Measurements from ENCODE around the gene YIPF6. TPM values are rescaled to one million over a fixed set of nuclear protein-coding genes. Genes with fewer than 3 reads are reported as not detected.

Gene YIPF6
- total and polyA plus RNA-seq, 2 of the 13 experiments (the other 11 are each of a cell fraction or from before 2014, with no cell fraction given), result 37.8 to 43.6 TPM

DNA sequence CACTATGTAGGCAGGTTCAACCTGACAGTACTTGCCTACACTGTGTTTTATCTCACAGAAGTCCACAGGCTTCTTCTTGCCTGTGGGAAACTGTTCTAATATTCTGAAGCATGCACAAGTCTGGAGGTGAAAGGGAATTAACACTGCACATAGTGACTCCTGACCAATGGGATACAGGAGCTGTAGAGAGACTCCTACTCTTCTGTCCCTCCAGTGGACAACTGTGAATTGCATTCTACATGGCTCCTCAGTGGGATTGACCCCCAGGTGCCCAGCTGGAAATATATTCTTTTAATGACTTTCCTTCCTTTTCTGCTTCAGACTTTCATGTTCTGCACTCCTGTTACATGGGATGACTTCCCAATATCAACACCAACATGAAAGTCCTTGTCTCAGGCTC is 8.2 kb upstream of the YIPF6 start (continued):
- TF ChIP-seq, protein P1, sequence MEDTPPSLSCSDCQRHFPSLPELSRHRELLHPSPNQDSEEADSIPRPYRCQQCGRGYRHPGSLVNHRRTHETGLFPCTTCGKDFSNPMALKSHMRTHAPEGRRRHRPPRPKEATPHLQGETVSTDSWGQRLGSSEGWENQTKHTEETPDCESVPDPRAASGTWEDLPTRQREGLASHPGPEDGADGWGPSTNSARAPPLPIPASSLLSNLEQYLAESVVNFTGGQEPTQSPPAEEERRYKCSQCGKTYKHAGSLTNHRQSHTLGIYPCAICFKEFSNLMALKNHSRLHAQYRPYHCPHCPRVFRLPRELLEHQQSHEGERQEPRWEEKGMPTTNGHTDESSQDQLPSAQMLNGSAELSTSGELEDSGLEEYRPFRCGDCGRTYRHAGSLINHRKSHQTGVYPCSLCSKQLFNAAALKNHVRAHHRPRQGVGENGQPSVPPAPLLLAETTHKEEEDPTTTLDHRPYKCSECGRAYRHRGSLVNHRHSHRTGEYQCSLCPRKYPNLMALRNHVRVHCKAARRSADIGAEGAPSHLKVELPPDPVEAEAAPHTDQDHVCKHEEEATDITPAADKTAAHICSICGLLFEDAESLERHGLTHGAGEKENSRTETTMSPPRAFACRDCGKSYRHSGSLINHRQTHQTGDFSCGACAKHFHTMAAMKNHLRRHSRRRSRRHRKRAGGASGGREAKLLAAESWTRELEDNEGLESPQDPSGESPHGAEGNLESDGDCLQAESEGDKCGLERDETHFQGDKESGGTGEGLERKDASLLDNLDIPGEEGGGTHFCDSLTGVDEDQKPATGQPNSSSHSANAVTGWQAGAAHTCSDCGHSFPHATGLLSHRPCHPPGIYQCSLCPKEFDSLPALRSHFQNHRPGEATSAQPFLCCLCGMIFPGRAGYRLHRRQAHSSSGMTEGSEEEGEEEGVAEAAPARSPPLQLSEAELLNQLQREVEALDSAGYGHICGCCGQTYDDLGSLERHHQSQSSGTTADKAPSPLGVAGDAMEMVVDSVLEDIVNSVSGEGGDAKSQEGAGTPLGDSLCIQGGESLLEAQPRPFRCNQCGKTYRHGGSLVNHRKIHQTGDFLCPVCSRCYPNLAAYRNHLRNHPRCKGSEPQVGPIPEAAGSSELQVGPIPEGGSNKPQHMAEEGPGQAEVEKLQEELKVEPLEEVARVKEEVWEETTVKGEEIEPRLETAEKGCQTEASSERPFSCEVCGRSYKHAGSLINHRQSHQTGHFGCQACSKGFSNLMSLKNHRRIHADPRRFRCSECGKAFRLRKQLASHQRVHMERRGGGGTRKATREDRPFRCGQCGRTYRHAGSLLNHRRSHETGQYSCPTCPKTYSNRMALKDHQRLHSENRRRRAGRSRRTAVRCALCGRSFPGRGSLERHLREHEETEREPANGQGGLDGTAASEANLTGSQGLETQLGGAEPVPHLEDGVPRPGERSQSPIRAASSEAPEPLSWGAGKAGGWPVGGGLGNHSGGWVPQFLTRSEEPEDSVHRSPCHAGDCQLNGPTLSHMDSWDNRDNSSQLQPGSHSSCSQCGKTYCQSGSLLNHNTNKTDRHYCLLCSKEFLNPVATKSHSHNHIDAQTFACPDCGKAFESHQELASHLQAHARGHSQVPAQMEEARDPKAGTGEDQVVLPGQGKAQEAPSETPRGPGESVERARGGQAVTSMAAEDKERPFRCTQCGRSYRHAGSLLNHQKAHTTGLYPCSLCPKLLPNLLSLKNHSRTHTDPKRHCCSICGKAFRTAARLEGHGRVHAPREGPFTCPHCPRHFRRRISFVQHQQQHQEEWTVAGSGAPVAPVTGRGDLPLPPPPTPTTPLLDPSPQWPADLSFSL (CRISPR knock-in tag; IDR thresholded peaks at IDR 0.05), result no peak
- TF ChIP-seq, protein P2, sequence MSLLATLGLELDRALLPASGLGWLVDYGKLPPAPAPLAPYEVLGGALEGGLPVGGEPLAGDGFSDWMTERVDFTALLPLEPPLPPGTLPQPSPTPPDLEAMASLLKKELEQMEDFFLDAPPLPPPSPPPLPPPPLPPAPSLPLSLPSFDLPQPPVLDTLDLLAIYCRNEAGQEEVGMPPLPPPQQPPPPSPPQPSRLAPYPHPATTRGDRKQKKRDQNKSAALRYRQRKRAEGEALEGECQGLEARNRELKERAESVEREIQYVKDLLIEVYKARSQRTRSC (CRISPR knock-in tag; IDR thresholded peaks at IDR 0.05; ENCODE audit: low read depth), result no peak
- TF ChIP-seq KLF12 (CRISPR knock-in tag; IDR thresholded peaks at IDR 0.05; ENCODE audit: borderline replicate concordance), result no peak
- no peak for TF ChIP-seq ETV6 (CRISPR knock-in tag; conservative IDR thresholded peaks at IDR 0.05)
- no peak for TF ChIP-seq ZSCAN9 (CRISPR knock-in tag; IDR thresholded peaks at IDR 0.05; ENCODE audit: borderline replicate concordance)
- TF ChIP-seq ARNT (IDR thresholded peaks at IDR 0.05), result no peak
- TF ChIP-seq, protein P3, sequence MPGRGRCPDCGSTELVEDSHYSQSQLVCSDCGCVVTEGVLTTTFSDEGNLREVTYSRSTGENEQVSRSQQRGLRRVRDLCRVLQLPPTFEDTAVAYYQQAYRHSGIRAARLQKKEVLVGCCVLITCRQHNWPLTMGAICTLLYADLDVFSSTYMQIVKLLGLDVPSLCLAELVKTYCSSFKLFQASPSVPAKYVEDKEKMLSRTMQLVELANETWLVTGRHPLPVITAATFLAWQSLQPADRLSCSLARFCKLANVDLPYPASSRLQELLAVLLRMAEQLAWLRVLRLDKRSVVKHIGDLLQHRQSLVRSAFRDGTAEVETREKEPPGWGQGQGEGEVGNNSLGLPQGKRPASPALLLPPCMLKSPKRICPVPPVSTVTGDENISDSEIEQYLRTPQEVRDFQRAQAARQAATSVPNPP (CRISPR knock-in tag; IDR thresholded peaks at IDR 0.05), result no peak
- TF ChIP-seq, protein P4, sequence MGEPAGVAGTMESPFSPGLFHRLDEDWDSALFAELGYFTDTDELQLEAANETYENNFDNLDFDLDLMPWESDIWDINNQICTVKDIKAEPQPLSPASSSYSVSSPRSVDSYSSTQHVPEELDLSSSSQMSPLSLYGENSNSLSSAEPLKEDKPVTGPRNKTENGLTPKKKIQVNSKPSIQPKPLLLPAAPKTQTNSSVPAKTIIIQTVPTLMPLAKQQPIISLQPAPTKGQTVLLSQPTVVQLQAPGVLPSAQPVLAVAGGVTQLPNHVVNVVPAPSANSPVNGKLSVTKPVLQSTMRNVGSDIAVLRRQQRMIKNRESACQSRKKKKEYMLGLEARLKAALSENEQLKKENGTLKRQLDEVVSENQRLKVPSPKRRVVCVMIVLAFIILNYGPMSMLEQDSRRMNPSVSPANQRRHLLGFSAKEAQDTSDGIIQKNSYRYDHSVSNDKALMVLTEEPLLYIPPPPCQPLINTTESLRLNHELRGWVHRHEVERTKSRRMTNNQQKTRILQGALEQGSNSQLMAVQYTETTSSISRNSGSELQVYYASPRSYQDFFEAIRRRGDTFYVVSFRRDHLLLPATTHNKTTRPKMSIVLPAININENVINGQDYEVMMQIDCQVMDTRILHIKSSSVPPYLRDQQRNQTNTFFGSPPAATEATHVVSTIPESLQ (CRISPR knock-in tag; conservative IDR thresholded peaks at IDR 0.05), result no peak
- no peak for TF ChIP-seq ZNF24 (IDR thresholded peaks at IDR 0.05)
- no peak for TF ChIP-seq KLF6 (CRISPR knock-in tag; IDR thresholded peaks at IDR 0.05)
- TF ChIP-seq STAG1 (CRISPR knock-in tag; IDR thresholded peaks at IDR 0.05), result peak; percentile 52
- TF ChIP-seq, protein P5, sequence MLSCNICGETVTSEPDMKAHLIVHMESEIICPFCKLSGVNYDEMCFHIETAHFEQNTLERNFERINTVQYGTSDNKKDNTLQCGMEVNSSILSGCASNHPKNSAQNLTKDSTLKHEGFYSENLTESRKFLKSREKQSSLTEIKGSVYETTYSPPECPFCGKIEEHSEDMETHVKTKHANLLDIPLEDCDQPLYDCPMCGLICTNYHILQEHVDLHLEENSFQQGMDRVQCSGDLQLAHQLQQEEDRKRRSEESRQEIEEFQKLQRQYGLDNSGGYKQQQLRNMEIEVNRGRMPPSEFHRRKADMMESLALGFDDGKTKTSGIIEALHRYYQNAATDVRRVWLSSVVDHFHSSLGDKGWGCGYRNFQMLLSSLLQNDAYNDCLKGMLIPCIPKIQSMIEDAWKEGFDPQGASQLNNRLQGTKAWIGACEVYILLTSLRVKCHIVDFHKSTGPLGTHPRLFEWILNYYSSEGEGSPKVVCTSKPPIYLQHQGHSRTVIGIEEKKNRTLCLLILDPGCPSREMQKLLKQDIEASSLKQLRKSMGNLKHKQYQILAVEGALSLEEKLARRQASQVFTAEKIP (CRISPR knock-in tag; IDR thresholded peaks at IDR 0.05; ENCODE audit: borderline replicate concordance), result no peak
- no peak for TF ChIP-seq GZF1 (CRISPR knock-in tag; IDR thresholded peaks at IDR 0.05)
- TF ChIP-seq, protein P6, sequence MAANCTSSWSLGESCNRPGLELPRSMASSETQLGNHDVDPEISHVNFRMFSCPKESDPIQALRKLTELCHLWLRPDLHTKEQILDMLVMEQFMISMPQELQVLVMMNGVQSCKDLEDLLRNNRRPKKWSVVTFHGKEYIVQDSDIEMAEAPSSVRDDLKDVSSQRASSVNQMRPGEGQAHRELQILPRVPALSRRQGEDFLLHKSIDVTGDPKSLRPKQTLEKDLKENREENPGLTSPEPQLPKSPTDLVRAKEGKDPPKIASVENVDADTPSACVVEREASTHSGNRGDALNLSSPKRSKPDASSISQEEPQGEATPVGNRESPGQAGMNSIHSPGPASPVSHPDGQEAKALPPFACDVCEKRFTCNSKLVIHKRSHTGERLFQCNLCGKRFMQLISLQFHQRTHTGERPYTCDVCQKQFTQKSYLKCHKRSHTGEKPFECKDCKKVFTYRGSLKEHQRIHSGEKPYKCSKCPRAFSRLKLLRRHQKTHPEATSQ (CRISPR knock-in tag; IDR thresholded peaks at IDR 0.05; ENCODE audit: borderline replicate concordance), result no peak
- no peak for TF ChIP-seq CREB1 (IDR thresholded peaks at IDR 0.05)
- TF ChIP-seq CREB1 (CRISPR knock-in tag; IDR thresholded peaks at IDR 0.05), result 0 out of 2 replicates have a peak, but pooled peaks have one; percentile 19
- no peak for TF ChIP-seq SP1 (IDR thresholded peaks at IDR 0.05)
- no peak for TF ChIP-seq SP1 (CRISPR knock-in tag; IDR thresholded peaks at IDR 0.05)
- TF ChIP-seq RXRB (CRISPR knock-in tag; IDR thresholded peaks at IDR 0.05; ENCODE audit: borderline replicate concordance), result no peak

All from HepG2 (cell line).